Kidney (tissue), 14 donors: ENCODE results near the gene SMIM22. TPM values are rescaled to one million over a fixed set of nuclear protein-coding genes. Genes with fewer than 3 reads are reported as not detected.

Source experiments
- DNase-seq, 5 donors: peaks; one replicate each; pipeline ENCODE4 v3.0.0-alpha.2; 2013 to 2020
- FAIRE-seq: peaks from 2 replicates; lab custom pipeline; 2012; peaks lifted over from hg19 to GRCh38; lab: Jason Lieb, UNC
- H3K27ac ChIP-seq, 2 donors: one replicate each; pipeline ENCODE4 v1.7.0; 2013; ENCODE audit warnings: low read depth in 2 of 2, low read length in 2 of 2, inconsistent platforms in 1 of 2
- H3K27me3 ChIP-seq: one replicate; pipeline ENCODE4 v1.7.1; 2013; ENCODE audit warnings: low read length, inconsistent platforms; ENCODE audit not compliant: control insufficient read depth, insufficient read depth
- H3K36me3 ChIP-seq, 3 donors: one replicate each; pipeline versions ENCODE4 v1.7.0 to v1.7.1; 2013; ENCODE audit warnings: low read length in 3 of 3, control low read depth in 1 of 3, inconsistent platforms in 1 of 3; ENCODE audit not compliant: insufficient read depth in 3 of 3, control insufficient read depth in 2 of 3
- H3K4me1 ChIP-seq, 3 donors: one replicate each; pipeline versions ENCODE4 v1.7.0 to v1.7.1; 2013; ENCODE audit warnings: low read length in 3 of 3, inconsistent platforms in 1 of 3, low read depth in 1 of 3; ENCODE audit not compliant: control insufficient read depth in 2 of 3, insufficient read depth in 2 of 3
- H3K4me3 ChIP-seq, 3 donors: one replicate each; pipeline versions ENCODE4 v1.7.0 to v1.8.1; 2013; ENCODE audit warnings: low read length in 3 of 3, control low read depth in 1 of 3, inconsistent platforms in 1 of 3
- H3K9ac ChIP-seq, 3 donors: one replicate each; pipeline versions ENCODE4 v1.7.0 to v1.7.1; 2013; ENCODE audit warnings: low read length in 3 of 3, control low read depth in 1 of 3, inconsistent platforms in 1 of 3
- H3K9me3 ChIP-seq, 3 donors: one replicate each; pipeline versions ENCODE4 v1.7.0 to v1.7.1; 2013; ENCODE audit warnings: low read length in 3 of 3, control low read depth in 1 of 3, inconsistent platforms in 1 of 3; ENCODE audit not compliant: control insufficient read depth in 2 of 3, insufficient read depth in 1 of 3
- intact Hi-C: fragments of 100-400 bp; cut with DNase I; formaldehyde crosslinking; loops from one replicate; pipeline ENCODE4 v1.11.1; 2022
- polyA plus RNA-seq: library from polyadenylated mRNA; stranded (reverse); fragments of 350-450 nt; fragmentation: Illumina TruSeq; extraction: RNeasy Lipid Tissue Mini Kit (QIAGEN cat#74804); gene quantifications from one replicate; pipeline ENCODE4 v1.2.3, GENCODE V29; 2014; ENCODE audit warnings: low read depth, low replicate concordance; ENCODE audit not compliant: insufficient read depth
- total RNA-seq: library from RNA; stranded (reverse); fragmentation: NEBNext Ultra II Directional; extraction: Animal tissue kit (Norgen Biotek cat#: 25700); gene quantifications from one replicate; pipeline ENCODE4 v1.2.1, GENCODE V29; 2021
- TF ChIP-seq, protein P1 (sequence below): IDR thresholded peaks from 3 replicates; pipeline ENCODE4 v1.5.1; 2012; ENCODE audit warnings: mild to moderate bottlenecking, moderate library complexity, borderline replicate concordance; ENCODE audit not compliant: insufficient read depth; ENCODE audit errors: extremely low read depth
- donor health status: control.
- donor health status: control.
- donor health status: control.
- donor health status: control.
- donor health status: control.
- donor health status: DM: yes; HTN: yes; CAD: no.
- donor health status: Normal renal cell carcinoma (clear cell type).

The SMIM22 gene
- total and polyA plus RNA-seq, 2 donors from 2014 or later, result 36.5 to 74.2 TPM

DNA sequence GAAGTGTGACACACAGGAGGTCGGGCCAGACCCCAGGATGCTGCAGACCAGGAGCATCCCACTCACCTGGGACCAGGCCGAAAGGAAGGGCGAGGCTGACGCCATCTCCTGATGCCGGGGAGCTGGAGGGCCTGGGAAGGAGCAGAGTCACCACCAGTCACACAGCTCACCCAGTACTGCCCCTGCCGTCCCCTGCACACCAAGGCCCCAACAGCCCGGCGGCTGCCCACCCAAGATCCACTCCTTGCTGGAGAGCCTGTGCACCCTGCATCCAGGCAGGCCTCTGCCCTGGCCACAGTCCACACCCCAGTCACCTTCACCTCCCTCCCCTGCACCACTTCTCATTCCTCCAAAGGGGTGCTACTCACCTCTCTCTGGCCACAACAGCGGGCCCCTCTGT is 33.0 kb upstream of the SMIM22 start:
- Histone ChIP-seq H3K9ac (no peak overlapping the region), H3K4me1 (peaks cover 0 to 14% (median 0%) of the 10 kb centered on the region in 3 donors), H3K36me3 (peaks cover 0 to 36% (median 15%) of the 10 kb centered on the region in 3 donors), H3K9me3 (no peaks in the 10 kb centered on the region), H3K27ac (no peak overlapping the region), H3K4me3 (no peak overlapping the region), H3K27me3 (no peaks in the 10 kb centered on the region)
- DNase-seq (no peak), FAIRE-seq (no peak)
- TF ChIP-seq, protein P1, sequence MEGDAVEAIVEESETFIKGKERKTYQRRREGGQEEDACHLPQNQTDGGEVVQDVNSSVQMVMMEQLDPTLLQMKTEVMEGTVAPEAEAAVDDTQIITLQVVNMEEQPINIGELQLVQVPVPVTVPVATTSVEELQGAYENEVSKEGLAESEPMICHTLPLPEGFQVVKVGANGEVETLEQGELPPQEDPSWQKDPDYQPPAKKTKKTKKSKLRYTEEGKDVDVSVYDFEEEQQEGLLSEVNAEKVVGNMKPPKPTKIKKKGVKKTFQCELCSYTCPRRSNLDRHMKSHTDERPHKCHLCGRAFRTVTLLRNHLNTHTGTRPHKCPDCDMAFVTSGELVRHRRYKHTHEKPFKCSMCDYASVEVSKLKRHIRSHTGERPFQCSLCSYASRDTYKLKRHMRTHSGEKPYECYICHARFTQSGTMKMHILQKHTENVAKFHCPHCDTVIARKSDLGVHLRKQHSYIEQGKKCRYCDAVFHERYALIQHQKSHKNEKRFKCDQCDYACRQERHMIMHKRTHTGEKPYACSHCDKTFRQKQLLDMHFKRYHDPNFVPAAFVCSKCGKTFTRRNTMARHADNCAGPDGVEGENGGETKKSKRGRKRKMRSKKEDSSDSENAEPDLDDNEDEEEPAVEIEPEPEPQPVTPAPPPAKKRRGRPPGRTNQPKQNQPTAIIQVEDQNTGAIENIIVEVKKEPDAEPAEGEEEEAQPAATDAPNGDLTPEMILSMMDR, result no peak
- intact Hi-C loops, result no loop called here

DNA sequence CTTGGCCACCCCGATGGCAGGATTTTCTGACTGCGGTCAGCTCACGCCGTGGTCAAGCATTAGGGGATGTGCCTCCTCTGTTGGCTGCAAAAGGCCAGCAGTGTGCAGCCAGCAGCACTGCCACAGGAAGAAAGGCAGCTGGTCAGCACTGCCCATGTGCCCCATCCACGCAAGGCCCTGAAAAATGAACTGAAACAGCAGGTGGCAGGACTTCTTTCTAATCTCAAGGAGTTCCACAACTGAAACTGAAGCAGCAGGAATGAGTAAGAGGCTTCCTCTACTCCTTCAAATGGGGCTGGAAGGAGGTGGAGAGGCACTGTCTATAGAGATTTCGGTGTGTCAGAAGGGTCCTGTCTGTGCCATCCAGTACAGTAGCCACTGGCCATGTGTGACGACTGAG is 31.4 kb upstream of the SMIM22 start:
- Histone ChIP-seq H3K4me3 (no peak overlapping the region), H3K36me3 (peaks cover 0 to 32% (median 15%) of the 10 kb centered on the region in 3 donors), H3K27me3 (no peaks in the 10 kb centered on the region), H3K4me1 (peaks cover 0 to 14% (median under 1%) of the 10 kb centered on the region in 3 donors), H3K27ac (no peak overlapping the region), H3K9ac (no peak overlapping the region), H3K9me3 (no peaks in the 10 kb centered on the region)
- DNase-seq, result no peak
- intact Hi-C loops, result no loop called here
- TF ChIP-seq, protein P1, result no peak
- FAIRE-seq, result no peak

DNA sequence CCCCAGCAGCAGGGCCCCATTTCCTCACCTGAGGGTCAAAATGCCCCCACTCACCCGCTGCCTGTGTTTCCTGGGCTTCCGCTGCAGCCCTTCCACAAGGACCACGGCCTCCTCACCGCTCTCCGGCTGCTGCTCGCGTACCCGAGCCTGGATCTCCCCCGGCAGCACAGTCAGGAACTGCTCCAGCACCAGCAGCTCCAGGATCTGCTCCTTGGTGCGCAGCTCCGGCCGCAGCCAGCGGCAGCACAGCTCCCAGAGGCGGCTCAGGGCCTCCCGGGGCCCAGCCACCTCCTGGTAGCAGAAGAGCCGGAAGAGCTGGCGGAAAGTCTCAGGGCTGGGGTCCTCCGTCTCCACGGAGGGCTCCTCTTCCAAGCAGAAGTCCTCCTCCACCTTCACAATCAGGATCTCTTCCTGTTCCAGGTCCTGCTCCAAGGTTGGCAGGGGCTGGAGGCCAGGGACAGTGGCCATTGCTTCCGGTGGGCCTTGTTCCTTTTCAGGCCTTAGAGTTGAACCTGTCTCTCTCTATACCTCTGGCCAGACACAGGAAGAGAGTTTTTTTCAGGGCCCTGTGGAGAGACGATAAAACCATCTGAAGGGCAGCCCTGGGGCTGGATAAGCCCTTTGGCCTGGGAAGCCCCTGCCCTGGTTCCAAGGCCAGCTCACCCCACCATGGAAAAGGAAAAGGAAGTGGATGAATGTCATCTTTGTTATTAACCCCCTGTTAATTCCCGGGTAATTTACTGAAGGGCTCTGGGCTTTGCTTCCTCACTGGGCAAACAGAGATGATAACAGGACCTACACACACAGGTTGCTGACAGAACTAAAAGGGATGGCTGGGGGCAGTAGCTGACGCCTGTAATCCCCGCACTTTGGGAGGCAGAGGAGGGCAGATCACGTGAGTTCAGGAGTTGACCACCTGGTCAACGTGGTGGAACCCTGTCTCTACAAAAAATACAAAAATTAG is 29.4 kb upstream of the SMIM22 start:
- no peak for FAIRE-seq
- no peaks in the 10 kb centered on the region for H3K27me3 ChIP-seq
- no peaks in the 10 kb centered on the region for H3K9me3 ChIP-seq
- peak overlapping the region; percentile 69 to 79 (median 77) for H3K4me3 ChIP-seq
- peaks cover 0 to 13% (median 6%) of the 10 kb centered on the region in 3 donors for H3K36me3 ChIP-seq
- H3K9ac ChIP-seq, result peak overlapping the region in 2 of 3 donors; percentile 54 to 86
- TF ChIP-seq, protein P1, result no peak
- H3K4me1 ChIP-seq, result peaks cover 0 to 16% (median 4%) of the 10 kb centered on the region in 3 donors
- H3K27ac ChIP-seq, result no peak overlapping the region
- no peak for DNase-seq
- intact Hi-C loops, result no loop called here
